ENCODE results near the gene TEX13B.
"Not testable (repeated sequence)": the region's sequence is repeated elsewhere in the genome, so short reads cannot be mapped to it uniquely, and the experiment has no call there.

The TEX13B gene, protein sequence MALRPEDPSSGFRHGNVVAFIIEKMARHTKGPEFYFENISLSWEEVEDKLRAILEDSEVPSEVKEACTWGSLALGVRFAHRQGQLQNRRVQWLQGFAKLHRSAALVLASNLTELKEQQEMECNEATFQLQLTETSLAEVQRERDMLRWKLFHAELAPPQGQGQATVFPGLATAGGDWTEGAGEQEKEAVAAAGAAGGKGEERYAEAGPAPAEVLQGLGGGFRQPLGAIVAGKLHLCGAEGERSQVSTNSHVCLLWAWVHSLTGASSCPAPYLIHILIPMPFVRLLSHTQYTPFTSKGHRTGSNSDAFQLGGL

DNA sequence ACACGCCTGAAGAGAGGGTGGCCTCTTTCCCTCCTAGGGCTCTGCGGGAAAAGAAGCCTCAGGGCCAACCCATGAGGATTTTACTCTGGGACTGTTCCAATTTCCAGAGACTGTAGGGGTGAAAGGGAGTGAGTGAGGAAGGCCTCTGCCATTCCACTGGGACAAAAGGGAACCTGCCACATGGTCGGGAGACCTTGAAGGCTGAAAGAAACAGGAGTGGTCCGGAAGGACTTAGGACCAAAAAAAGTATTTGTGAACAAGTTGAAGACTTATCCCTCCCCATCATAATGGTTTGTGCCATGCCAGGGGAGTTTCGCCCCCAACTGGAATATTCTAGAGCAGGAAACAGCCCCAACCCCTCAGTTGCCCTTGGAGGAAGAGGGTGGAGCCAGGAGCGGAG lies at the start of gene TEX13B:
Gene TEX13B, minus strand, starts transcription at position 15 of the 400 bp plus-strand sequence. CDS start 243 bp downstream, outside the sequence.
- DNase-seq (ENCODE audit: low spot score) = no peak

DNA sequence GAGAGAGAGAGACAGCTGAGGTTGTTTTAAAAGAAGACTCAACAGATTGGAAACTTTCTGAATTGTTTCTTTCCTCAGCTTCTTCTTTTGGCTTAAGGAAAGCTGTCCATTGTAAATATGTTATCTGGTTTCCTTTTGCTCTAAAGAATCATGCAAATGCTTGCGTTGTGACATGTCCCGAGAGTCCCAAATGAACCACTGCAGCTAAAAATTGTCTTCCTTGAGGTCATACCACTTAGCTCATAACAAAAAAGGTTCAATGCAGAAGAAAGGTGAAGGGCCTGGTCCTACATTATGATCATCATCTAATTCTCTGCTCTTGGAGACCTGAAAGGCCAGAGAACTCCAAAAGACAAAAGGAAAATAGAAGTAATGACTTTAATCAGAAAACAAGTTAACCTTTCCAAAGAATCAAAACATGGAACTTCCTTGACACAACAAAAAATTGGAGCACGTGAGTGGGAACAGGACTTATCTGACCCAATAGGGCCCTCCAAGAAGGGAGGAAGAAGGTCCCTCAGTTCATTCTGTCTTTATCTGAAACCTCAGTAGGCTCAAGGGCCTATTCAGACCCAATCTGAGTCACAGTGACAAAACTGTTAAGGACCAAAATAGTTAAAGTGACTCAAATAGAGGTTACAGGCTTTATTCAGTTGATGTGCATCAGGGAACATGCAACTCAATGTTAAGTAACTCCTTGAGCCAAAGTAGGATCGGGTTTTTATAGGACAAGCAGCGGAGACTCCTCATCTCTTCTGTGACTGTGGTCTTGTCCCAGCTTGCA lies 48.0 kb upstream of the TEX13B start:
- no peak for DNase-seq (ENCODE audit: low spot score)

DNA sequence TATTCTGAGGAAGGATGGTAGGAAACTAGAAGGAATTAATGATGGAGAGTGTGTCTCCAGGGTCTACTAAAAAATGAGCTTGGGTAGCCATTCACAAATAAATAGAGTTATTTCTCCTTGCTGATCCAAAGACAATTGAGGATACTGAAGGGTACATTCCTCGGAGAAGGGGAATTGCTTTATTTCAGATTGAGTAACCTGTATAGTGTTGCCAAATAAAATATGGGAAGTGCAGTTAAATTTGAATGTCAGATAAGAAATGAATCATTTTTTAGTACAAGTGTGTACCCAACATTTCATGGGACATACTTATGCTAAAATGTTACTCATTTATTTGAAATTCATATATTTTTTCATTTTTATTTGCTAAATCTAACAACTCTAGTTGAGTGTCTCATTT lies 46.7 kb upstream of the TEX13B start:
- DNase-seq (ENCODE audit: low spot score) = no peak

DNA sequence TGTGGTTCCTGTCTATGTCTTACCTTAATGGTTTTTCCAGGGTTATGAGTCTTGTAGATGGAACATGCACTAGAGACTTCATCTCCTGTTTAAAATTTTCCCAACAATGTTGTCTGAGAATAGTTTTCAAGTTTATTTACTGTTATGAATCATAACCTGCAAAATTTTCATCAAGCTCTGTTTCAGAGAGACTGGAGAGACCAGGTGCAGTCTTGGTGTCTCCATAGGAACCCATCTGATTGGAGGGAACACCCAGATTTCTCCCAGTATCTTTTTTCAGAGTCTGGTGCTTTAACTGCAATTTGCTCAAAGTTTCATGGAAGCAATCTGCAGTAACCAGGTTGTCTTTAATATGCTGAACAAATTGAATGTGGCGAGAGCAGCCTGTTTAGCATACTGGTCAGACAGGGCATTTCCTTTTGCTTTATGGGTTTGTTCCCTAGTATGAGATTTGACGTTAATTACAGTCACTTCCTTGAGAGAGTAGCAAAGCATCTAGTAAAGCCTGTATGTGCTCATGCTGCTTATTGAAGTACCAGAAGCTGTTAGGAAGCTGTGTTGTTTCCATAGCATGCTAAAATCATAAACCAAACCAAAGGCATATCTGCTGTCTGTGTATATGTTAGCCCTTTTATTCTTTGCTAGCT lies 43.9 kb upstream of the TEX13B start:
- DNase-seq (ENCODE audit: low spot score) = no peak

DNA sequence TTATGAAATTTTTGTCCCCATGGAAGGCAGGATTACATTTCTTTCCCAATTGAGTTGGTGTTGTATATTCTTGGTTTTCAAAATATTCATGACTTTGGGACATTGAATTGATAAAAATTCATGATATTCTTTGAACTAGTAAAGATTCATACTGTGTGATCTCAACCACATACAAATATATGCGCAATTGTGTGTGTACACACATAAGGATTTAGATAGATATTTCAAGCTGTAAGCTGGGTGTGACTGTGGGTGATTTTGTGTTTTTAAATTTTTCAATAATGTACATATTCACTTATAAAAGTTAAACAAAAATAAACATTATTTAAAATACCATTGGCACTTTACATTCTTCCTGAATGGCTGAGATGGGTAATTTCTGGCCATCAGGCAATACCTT lies 43.2 kb upstream of the TEX13B start:
- no peak for DNase-seq (ENCODE audit: low spot score)

DNA sequence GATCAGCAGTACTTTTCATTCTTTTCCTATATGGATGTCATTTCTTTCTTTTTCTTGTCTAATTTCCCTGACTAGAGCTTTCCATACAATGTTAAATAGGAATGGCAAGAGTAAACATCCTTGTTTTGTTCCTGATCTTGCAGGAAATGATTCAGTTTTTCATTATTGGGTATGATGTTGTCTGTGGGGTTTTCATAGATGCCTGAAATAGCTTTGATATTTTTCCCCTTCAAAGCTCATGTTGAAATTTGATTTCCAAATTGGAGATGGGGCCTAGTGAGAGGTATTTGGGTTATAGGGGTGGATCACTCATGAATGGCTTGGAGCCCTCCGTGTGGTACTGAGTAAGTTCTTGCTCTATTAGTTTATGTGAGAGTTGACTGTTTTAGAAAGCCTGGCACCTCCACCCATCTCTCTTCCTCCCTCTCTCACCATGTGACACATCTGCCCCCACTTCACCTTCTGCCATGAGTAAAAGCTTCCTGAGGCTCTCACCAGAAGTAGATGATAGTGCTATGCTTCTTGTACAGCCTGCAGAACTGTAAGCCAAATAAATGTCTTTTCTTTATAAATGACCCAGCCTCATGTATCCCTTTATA lies 40.4 kb upstream of the TEX13B start:
- no peak for DNase-seq (ENCODE audit: low spot score)

DNA sequence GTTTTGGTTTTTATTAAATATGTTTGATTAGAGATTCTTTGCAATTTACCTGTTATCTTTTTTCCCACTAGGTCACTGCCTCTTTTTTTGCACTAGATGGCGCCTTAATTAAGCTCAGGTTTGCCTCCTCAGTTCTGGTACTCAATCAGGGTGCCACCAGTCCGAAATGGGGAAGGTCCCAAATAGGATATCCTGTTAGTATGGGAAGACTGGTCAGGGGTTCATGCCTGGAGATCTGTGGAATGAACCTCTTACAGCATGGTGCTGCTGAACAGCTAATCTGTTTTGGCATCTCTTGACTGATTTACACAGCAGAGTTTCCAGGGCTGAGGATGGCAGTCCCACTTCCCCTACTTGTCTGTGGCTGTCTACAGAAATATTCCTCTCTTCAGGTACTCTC lies 38.5 kb upstream of the TEX13B start:
- no peak for DNase-seq (ENCODE audit: low spot score)

DNA sequence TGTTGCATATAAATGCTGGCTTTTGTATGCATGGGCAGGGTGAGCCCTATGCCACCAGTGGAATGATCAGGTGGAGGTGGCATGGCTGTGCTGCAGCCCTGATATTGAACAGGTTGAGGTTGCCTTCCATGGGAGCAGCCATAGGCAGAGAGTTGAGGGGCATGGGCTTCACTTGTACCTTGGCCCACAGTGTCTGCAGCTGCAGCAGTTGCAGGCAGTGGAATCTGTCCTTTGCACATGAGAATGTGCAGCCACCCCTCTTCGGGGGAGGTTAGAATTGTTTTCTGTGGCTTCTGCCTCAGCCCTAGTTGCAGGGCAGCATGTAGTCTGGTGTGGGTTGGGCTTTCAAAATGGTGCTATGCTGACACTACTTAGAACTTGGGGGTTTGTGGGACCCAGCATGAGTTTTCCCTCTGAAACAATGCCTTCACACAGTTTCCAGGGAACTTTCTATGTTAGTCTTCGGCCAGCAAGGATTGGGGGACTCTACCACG lies 37.3 kb upstream of the TEX13B start:
- no peak for DNase-seq (ENCODE audit: low spot score)

DNA sequence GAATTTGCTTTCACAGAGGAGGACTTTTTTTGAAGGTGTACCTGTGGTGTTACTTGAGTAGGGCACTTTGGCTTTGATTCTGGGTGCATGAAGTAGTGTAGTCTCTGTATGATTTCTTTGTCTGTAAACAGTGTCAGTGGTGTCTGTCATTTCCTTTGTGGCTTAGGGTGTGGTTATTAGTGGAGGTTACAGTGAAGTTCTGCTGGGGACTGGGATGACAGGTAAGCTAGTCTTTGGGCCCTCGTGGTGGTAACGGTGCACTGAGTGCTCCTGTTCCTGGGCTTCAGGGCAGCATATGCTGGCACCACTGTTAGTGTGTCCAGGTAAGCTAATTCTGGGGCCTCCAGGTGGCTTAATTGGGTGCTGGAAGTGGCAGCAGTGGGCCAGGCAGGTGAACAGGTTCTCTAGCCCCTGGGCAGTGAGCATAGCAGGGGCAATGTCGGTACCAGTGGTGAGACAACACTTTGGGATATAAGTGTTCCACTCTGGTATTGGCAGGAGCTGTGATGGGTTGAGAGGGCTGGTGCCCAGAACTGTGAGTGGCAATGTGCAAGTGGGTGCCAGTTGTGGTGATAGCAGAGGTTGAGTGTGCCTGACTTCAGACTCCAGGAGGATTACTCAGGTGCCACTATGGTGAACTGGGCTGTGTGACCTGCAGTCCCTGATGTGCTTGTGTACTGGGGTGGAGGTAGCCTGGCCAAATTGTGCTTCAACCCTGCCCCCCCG lies 36.6 kb upstream of the TEX13B start:
- DNase-seq (ENCODE audit: low spot score) = no peak

DNA sequence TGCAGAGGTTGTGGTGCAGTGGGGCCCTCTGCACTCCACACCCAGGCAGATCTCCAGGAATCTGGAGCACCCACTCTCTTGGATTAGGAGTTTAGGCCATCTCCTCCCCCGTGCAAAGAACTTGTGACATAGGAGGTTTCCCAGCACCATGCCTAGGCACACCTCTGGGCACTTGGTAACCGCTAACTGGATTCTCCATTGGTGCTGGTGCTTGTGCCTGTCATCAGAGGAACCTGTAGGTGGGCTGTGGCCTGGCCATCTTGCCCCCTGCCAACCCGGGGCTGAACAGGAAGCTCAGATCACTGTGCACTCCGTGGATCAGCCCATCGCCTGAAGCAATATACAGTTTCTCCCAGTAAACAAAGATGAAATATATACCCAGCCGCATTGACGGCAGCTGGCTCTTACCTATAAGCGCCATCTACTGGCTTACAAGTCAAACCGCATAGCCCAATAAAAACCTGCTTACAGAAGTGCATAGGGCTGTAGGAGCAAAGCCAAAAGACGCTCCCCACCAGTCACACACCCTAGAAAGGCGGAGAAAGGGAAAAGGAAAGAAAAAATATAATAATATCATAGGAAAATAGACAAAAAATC lies 19.1 kb upstream of the TEX13B start:
- DNase-seq (ENCODE audit: low spot score) = no peak

DNA sequence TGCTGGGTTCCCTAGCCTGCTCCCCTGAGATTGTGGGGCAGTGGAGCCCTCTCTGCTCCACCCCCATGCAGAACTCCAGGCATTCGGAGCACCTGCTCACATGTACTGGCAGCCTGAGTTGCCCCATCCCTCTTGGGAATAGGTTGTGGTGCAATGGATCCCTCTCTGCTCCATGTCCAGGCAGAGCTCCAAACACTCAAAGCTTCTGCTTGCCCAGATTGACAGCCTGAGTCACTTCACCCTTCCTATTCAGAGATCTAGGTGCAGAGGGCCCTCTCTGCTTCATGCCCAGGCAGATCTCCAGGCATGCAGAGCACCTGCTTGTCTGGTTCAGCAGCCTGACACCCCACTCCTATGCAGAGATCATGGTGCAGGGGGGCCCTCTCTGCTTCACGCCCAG lies 18.6 kb upstream of the TEX13B start:
- no peak for DNase-seq (ENCODE audit: low spot score)

DNA sequence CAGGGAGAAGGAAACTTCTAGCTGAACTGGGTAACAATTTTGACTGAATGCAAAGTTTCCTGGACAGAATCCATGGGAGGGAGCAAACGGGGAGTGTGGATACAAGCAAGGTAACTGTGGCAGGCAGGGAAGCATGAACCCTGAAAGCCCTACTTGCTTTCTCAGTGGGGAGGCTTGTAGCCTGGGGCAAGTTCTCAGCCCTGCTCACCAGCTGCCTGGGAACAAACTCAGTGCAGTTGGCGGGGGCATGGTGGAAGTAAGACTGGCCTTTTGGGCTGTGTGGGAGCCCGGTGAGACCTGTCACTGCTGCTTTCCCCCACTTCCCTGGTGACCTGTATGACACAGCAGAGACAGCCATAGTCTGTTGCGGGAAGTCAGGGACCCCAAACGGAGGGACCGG lies 14.0 kb upstream of the TEX13B start:
- no peak for DNase-seq (ENCODE audit: low spot score)

DNA sequence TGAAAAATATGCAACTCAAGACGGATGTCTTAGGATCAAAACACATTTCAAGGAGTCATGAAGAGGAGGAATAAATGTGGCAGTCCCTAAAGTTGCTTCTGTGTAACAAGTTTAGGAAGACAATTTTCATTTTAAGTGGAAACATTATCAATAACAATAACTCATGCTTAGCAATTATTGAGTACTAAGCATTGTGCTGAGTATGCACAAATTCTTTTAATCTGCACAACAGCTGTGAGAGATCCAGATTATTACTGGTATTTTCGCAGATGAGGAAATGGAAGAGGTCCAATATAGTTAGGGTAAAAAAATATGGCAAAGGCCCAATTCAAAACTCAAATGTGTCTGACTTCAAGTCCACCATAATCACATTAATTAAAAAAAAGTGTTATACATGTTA lies 2.9 kb upstream of the TEX13B start:
- DNase-seq (ENCODE audit: low spot score) = no peak

DNA sequence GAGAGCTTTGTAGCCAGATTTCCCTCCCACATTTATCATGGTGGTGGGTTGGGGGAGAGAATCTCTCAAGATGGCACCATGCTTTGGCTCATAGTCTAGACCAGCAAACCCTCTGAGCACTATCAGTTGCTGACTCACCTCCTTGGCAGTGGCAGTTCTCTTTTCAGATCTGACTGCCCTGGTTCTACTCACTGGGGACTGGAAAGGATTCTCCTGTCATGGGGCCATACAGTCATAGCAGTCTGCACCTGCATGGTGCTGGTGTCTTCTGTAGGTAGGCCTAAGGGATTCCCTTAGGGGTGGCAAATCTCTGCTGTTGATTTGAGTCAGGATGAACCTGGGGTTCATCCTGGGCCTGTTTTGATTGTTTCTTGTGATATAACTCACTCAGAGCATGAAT lies 2.6 kb downstream of the TEX13B start:
- DNase-seq (ENCODE audit: low spot score) = no peak

DNA sequence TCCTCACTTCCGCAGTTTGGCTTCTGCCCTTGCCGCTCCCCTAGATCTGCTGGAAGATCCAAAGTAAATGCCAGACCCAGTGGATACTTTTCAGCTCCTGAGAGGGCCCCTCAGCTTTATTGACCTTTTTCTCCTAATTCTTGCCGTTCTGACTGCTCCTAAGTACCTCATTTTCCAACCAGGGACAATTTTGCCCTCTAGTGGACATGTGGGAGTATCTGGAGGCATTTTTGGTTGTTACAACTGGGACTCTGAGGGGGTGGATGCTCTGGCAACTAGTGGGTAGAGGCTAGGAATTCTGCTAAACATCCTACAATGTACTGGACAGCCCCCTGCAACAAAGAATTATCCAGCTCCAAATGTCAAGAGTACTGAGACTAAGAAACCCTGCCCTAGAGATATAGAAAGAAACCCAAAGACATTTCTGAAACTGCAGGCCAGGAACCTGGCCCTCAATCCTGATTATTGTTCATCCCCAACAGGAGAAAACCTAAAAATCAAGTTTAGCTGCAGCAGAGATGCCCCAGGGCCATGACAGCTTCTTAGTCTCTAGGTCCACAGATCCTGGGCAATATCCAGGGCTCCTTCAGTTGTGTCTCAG lies 3.4 kb downstream of the TEX13B start:
- DNase-seq (ENCODE audit: low spot score) = no peak

DNA sequence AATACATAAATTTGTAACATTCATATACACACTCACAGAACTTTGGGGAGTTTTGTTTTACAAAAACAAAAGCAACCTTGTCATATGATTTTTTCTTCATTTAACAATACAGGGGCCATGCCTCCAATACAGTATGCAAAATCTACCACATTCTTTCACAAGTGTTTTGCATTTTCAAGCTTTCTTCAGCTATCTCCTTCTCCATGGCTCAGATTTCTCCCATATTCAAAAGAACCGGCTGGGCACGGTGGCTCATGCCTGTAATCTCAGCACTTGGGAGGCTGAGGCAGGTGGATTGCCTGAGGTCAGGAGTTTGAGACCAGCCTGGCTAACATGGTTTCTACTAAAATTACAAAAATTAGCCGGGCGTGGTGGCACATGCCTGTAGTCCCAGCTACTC lies 4.1 kb downstream of the TEX13B start:
- no peak for DNase-seq (ENCODE audit: low spot score)

DNA sequence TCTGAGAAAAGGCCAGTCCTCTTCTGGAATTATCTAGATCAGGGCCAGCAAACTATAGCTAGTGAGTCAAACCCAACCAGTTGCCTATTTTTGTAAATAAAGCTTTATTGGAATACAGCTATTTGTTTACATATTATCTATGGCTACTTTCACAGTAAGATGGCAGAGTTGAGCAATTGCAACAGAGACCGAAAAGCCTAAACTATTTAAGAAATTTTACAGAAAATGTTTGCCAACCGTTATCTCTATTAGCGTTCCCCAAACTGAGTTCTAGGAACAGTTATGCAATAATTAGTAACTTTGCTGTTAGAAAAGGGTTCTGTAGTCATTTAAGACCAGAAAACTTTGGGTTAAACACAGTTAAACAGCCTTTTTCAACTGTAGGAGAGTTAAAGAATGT lies 10.5 kb downstream of the TEX13B start:
- no peak for DNase-seq (ENCODE audit: low spot score)

DNA sequence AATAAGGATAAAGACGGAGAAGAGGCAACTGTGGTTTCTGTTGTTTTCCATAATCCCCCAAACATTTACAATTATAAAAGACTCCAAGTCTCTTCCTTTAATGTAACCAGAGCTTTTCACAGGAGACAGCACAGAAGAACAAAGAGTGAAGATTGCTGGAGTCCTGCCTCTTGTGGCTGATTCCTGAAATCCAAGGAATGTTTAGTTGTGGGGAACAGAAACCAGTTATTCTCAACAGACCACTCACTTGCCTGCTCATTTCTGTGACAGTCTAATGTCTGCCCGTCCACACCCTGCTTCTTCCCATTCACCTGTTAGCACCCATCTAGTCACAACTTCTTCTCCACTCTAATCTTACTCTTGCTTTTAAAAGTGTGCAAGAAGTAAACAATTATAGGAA lies 12.1 kb downstream of the TEX13B start:
- no peak for DNase-seq (ENCODE audit: low spot score)

DNA sequence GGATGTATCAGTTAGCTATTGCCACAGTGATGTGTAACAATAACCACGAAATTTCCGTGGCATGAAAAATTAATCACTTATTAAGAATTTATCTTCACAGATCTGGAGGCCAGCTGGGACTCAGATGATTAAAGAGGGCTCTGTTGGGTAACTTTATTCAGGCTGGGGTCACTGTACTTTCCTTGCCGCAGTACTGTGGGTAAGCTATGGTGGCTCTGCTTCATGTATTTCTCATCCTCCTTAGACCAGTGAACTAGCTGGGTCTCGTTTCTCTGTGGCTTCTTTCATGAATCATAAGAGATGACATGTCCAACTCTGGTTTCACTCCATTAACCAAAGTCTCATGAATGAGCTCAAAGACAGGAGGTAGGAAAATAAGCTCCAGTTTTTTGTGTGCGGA lies 13.5 kb downstream of the TEX13B start:
- no peak for DNase-seq (ENCODE audit: low spot score)

DNA sequence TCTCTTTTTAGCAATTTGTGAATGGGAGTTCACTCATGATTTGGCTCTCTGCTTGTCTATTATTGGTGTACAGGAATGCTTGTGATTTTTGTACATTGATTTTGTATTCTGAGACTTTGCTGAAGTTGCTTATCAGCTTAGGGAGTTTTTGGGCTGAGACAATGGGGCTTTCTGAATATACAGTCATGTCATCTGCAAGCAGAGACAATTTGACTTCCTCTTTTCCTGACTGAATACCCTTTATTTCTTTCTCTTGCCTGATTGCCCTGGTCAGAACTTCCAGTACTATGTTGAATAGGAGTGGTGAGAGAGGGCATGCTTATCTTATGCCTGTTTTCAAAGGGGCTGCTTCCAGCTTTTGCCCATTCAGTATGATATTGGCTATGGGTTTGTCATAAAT lies 26.8 kb downstream of the TEX13B start:
- not testable (repeated sequence) for DNase-seq (ENCODE audit: low spot score)

DNA sequence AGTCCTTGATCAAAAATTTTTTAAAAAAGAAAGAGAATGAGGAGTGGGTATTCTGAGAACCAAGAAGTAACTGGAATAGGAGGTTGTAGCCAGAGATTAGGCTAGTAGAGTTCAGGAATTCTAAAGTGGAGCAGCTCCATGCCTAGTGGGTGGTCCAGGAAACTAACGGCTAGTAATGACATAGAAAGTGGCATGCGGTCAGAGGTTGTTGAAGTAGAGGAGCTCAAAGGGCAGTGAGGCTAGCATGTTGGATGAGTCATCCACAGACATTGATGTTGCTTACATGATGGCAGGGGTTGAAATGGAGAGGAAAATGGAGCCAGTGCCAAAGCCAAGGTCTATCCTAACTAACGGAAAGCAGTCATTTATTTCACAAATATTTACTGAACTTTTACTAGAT lies 42.1 kb downstream of the TEX13B start:
- no peak for DNase-seq (ENCODE audit: low spot score)

Data from left forelimb (tissue), 1 donor.